NCI-H69 (cell line): ENCODE results near the gene SMAD3.

ENCODE experiments used
- DNase-seq: peaks from one replicate; lab custom pipeline; 2025; lab: John Stamatoyannopoulos, UW

SMAD3 gene

DNA sequence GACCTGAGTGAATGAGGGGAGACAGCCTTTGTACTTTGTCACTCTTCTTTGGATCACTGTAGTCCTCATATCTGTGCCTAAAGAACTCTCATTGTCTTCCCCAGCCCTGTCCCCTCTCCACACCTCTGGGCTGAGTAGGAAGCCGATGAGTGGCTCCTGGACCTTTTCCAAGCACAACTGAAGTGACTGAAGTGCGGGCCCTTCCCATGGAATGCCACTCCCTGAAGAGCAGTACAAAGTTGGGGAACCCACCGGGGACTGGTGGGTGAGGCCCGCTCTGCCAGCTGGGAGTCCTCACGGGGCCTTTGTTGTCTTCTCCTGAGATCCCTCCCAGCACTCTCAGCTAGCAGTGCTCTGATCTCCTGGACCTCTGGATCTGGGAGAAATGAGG is 99.0 kb downstream of the SMAD3 start:
- DNase-seq, result no peak

DNA sequence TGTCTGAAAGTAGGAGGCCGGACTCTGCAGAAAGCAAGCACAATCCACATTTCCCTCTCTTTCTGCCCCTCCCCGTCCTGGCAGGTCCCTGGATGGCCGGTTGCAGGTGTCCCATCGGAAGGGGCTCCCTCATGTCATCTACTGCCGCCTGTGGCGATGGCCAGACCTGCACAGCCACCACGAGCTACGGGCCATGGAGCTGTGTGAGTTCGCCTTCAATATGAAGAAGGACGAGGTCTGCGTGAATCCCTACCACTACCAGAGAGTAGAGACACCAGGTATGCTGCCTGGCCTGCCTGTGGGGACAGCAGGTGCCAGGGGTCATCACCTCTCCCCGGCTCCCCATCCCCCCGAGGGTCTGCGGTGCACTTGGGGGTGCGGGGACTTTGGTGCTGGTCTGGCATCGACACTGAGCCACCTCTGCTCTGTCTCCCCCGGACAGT is 99.4 kb downstream of the SMAD3 start:
- DNase-seq, result no peak

- no peak for DNase-seq
Measured at GRCh38 chr15:67165254-67166253, 100.2 kb downstream of the SMAD3 start.

GRCh38 chr15:67166280-67167009 is 101.0 kb downstream of the SMAD3 start:
- DNase-seq, result no peak

- DNase-seq, result no peak
Measured at GRCh38 chr15:67167091-67167490, 101.7 kb downstream of the SMAD3 start.

- no peak for DNase-seq
Measured at GRCh38 chr15:67168694-67169093, 103.3 kb downstream of the SMAD3 start.

GRCh38 chr15:67170143-67170925 is 104.9 kb downstream of the SMAD3 start:
- peak; percentile 46 for DNase-seq

DNA sequence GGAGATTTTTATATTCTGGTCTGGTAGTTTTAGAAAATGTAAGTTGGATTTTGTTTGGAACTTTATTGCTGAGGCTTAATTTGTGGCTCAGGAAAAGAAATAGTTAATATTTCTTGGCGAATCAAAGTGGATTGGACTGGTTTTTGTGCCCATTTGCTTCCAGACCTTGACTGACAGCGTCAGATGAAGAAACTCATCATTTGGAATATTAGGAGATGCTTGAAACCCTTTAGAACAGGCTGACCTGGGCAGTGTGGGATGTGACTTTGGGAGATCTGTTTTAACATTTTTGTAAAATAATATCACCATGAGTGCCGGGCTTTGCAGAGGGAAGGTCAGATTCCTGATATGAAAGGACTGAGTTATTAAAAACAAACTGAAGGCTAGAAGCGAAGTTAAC is 106.1 kb downstream of the SMAD3 start:
- DNase-seq, result no peak

DNA sequence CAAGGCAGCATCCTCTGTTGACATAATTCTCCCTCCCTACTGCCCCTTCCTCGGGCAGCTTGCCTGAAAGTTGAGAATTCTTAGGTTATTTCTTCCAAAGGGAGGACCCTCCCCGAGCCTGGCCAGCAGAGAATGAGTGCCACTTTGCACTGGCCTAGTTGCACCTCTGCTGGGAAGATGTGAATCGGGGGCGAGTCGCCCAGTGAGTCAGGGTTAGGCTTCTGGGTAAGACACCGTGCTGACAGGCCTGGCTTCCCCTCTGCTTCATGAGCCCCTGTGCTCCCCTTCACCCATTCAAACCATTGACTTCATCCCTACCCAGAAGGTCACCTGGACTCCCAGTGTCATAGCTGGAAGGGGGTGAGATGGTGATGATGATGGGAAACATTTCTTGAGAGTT is 106.8 kb downstream of the SMAD3 start:
- DNase-seq, result no peak

DNA sequence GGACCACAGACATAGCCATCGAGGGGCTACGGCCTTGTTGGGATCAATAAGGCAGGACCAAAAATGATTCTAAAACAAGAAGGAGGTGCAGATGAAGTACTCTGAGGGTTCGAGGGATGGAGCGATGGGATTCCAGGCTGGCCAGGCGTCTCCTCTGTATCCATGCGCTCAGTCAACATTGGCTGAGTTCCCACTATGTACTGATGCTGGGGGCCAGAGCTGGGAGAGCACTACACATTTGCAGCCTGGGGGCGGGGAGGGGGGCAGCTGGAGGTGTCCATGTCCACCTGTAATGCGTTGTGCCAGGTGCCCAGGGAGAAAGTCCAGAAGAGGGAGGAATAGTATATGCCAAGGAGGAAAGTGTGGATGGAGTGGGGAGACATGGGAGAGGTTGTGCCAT is 107.6 kb downstream of the SMAD3 start:
- peak; percentile 17 for DNase-seq

- DNase-seq, result no peak
Measured at GRCh38 chr15:67173786-67174185, 108.4 kb downstream of the SMAD3 start.

DNA sequence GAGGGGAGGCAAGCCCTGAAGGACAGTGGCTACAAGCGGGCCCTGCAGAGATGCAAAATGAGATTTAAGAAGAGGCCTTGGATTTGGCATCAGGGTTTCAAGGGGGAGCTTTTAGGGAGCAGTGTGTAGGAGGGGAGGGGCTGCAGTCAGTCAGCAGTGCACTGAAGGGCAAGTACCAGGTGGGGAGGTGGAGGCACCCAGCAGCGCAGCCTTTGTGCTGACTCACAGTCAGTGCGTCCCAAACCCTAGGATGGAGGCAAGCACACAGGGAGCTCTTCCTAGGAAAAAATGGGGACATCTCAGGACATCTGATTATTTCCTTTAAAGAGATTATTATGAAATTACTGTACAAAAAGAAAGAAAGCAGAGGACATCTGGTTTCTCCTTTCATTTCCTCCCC is 109.0 kb downstream of the SMAD3 start:
- DNase-seq, result no peak

DNA sequence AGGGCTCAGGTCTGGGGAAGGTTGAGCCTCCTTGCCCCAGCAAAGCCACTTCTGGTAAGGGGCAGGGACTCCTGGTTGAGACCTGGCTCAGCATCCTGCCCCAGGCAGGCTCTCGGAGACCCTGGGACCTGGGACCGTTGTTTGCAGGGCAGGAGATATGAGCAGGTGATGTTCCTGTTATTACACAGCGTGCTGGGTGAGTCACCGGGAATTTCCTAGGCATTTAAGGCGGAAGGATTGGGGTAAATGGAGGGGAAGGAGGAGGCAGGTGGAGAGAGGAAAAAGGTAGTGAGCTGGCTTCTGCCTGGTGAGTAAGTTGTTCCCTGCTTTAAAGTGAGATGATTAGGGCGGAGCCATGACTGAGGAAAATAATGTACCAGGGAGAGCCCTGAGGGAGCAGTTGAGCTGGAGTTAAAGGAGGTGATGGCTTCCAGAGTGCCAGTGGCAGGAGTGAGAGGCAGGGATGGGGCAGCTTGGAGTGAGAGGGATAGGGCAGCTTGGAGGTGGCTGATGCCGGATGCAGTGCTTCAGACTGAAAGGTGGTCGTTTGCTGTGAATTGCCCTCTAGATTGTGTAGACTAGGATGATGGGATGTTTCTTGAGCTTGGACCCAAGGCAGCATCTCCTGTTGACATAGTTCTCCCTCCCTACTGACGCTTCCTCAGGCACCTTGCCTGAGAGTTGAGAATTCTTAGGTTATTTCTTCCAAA is 109.6 kb downstream of the SMAD3 start:
- peak; percentile 92 for DNase-seq

- no peak for DNase-seq
Measured at GRCh38 chr15:67175643-67176071, 110.3 kb downstream of the SMAD3 start.

DNA sequence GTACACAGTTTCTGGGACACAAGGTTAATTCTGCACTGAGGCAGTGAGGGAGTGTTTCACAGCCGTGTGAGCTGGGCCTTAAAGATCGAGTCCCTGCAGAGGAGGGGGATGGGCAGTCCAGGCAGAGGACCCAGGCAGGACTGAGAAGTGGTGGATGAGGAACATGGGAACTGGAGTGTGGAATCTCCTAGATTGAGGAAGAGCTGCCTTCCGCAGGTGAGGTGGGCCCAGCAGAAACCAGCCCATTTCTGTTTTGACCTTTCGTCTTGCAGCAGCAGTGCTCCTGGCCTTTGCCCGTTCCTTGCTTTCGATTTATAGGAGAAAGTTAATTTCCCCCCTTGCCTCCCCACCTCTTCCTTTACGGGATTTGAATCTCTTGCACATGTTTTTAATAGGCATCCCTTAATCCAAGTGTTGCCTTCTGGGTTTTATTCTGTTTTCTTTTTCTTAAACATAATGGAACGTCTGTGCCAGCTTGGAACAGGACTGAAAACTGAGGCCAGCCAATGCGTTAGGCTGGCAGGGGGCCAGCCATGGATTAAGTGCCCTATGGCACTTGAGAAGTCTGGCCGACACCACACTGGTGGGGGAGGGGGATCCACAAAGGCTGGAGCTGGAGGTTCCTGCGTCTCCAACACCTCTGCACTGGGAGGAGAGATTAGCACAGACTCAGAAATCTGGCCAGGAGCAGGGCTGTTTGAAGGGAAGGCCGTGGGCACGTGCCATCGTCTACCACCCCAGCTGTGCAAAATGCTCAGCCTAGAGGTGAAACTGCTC is 111.0 kb downstream of the SMAD3 start:
- peak; percentile 79 for DNase-seq

GRCh38 chr15:67177752-67178151 is 112.3 kb downstream of the SMAD3 start:
- DNase-seq, result peak; percentile 36

DNA sequence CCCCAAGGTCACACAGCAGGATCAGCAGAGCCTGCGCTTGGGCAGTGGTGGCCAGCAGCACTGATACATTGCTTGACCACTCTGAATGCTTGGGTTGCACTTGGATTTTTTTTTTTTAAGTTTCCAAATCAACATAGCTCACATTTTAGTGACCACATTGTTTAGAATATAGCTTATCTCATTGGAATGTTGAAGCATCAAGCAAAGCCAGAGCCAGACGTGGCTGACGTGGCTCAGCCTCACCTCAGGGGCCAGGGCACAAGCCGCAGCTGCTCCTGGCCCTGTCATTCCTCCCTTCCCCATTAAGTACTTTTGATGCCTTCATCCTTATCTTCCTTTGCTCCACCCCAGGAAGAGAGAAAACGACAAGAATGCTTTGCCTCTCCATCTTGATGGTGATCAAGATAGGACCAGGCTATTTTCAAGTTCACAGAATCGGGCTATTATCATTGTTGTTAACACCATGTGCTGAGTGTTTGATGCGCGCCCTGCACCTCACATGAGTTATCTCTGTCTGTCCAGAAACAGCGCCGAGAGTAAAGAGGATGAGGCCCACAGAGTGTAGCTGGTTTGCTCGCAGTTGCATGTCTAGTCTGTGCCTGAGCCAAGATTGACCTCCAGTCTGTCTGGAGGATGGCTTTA is 113.3 kb downstream of the SMAD3 start:
- no peak for DNase-seq

DNA sequence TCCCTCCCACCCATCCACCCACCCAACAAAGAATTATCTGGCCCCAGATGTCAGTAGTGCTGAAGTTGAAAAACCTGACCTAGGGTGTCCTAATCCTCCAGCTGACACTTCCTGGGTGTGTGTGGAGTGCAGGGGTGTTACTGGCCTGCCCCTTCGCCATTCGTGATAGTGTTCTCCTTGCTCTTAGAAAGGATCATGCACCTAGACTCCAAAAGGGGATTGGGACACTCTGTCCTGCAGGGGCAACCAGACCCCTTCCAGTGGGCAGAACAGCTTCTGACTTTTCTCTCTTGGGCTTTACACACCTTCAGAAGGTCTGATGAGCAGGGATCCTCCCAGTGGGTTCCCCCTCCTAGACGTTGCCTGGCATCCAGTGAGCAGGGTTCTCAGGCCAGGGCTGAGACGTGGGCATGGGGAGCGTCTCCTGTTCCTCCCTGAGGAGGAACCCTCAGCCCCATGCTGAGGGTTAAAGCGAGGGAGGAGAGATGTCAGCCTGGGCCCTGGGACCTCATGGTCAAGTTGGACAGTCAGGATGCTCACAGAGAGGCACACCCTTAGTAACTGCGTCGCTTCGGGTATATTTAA is 114.1 kb downstream of the SMAD3 start:
- DNase-seq, result no peak

DNA sequence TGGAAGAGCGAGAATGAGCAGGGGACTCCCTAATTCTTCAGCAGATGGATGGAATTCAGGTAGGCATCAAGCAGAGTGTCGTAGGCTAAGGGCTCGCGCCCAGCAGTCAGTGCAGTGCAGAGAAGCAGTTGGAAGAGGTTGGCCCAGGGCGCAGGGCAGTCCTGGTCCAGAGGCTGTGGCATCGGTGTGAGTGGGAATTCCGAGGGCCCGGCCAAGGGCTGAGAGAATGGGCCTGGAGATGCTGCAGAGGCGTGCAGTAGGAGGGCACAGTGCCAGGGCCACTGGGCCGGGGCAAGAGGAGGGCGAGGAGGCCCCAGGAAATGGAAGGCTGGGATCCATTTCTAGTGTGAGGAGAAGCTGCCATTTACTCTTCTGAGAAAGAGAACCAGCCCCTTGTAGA is 114.6 kb downstream of the SMAD3 start:
- no peak for DNase-seq
